Tibial nerve (tissue), 4 donors: ENCODE data around the gene TBX1.

Experiments
- CTCF ChIP-seq, 5 experiments: fragments of 200-600 bp in 3 of 5; fragments of 450-650 bp in 2 of 5; sonication (generic) in 3 of 5; IDR thresholded peaks; one replicate each; pipeline ENCODE4 v1.5.1; 2016 to 2019; ENCODE audit warnings: antibody characterized with exemption in 5 of 5, mild to moderate bottlenecking in 3 of 5, moderate library complexity in 2 of 5
- EP300 ChIP-seq, 2 donors: sonication (generic); formaldehyde crosslinking; IDR thresholded peaks; one replicate each; pipeline ENCODE4 v1.6.1; 2017; ENCODE audit warnings: antibody characterized with exemption in 2 of 2, mild to moderate bottlenecking in 1 of 2
- POLR2A ChIP-seq, 2 donors: fragments of 450-650 bp; IDR thresholded peaks; one replicate each; pipeline ENCODE4 v1.6.1; 2017; ENCODE audit warnings: antibody characterized with exemption in 2 of 2, mild to moderate bottlenecking in 2 of 2, moderate library complexity in 2 of 2

GRCh38 chr22:19763458-19764298 lies 3.1 kb downstream of the TBX1 start:
- TF ChIP-seq CTCF (IDR thresholded peaks at IDR 0.05) (no peak), EP300 (IDR thresholded peaks at IDR 0.05) (no peak), POLR2A (IDR thresholded peaks at IDR 0.05) (no peak)
